ENCODE data around the gene BRD9. TPM values are rescaled to one million over a fixed set of nuclear protein-coding genes. Genes with fewer than 3 reads are reported as not detected.

The BRD9 gene
- total and polyA plus RNA-seq, 9 of the 15 experiments (the other 6 are each of a cell fraction or from before 2014, with no cell fraction given) = 2.4 to 68.7 (median 44.9) TPM

GRCh38 chr5:819078-819477, 73.5 kb downstream of the BRD9 start (continued):
- TF ChIP-seq, protein P1, sequence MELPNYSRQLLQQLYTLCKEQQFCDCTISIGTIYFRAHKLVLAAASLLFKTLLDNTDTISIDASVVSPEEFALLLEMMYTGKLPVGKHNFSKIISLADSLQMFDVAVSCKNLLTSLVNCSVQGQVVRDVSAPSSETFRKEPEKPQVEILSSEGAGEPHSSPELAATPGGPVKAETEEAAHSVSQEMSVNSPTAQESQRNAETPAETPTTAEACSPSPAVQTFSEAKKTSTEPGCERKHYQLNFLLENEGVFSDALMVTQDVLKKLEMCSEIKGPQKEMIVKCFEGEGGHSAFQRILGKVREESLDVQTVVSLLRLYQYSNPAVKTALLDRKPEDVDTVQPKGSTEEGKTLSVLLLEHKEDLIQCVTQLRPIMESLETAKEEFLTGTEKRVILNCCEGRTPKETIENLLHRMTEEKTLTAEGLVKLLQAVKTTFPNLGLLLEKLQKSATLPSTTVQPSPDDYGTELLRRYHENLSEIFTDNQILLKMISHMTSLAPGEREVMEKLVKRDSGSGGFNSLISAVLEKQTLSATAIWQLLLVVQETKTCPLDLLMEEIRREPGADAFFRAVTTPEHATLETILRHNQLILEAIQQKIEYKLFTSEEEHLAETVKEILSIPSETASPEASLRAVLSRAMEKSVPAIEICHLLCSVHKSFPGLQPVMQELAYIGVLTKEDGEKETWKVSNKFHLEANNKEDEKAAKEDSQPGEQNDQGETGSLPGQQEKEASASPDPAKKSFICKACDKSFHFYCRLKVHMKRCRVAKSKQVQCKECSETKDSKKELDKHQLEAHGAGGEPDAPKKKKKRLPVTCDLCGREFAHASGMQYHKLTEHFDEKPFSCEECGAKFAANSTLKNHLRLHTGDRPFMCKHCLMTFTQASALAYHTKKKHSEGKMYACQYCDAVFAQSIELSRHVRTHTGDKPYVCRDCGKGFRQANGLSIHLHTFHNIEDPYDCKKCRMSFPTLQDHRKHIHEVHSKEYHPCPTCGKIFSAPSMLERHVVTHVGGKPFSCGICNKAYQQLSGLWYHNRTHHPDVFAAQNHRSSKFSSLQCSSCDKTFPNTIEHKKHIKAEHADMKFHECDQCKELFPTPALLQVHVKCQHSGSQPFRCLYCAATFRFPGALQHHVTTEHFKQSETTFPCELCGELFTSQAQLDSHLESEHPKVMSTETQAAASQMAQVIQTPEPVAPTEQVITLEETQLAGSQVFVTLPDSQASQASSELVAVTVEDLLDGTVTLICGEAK (IDR thresholded peaks at IDR 0.05) = no peak
- TF ChIP-seq, protein P1 (CRISPR knock-in tag; IDR thresholded peaks at IDR 0.05) = no peak
- TF ChIP-seq SPI1 (IDR thresholded peaks at IDR 0.05; ENCODE audit: borderline replicate concordance, low read depth, low read length) (no peak), ZNF445 (CRISPR knock-in tag; IDR thresholded peaks at IDR 0.05; ENCODE audit: low read depth) (no peak), SMARCB1 (IDR thresholded peaks at IDR 0.05; ENCODE audit: insufficient read length, low read depth) (no peak), ZBTB17 (CRISPR knock-in tag; IDR thresholded peaks at IDR 0.05) (no peak), DPF2 (IDR thresholded peaks at IDR 0.05) (no peak), ZFPM2 (CRISPR knock-in tag; IDR thresholded peaks at IDR 0.05) (no peak)
- TF ChIP-seq, protein P2, sequence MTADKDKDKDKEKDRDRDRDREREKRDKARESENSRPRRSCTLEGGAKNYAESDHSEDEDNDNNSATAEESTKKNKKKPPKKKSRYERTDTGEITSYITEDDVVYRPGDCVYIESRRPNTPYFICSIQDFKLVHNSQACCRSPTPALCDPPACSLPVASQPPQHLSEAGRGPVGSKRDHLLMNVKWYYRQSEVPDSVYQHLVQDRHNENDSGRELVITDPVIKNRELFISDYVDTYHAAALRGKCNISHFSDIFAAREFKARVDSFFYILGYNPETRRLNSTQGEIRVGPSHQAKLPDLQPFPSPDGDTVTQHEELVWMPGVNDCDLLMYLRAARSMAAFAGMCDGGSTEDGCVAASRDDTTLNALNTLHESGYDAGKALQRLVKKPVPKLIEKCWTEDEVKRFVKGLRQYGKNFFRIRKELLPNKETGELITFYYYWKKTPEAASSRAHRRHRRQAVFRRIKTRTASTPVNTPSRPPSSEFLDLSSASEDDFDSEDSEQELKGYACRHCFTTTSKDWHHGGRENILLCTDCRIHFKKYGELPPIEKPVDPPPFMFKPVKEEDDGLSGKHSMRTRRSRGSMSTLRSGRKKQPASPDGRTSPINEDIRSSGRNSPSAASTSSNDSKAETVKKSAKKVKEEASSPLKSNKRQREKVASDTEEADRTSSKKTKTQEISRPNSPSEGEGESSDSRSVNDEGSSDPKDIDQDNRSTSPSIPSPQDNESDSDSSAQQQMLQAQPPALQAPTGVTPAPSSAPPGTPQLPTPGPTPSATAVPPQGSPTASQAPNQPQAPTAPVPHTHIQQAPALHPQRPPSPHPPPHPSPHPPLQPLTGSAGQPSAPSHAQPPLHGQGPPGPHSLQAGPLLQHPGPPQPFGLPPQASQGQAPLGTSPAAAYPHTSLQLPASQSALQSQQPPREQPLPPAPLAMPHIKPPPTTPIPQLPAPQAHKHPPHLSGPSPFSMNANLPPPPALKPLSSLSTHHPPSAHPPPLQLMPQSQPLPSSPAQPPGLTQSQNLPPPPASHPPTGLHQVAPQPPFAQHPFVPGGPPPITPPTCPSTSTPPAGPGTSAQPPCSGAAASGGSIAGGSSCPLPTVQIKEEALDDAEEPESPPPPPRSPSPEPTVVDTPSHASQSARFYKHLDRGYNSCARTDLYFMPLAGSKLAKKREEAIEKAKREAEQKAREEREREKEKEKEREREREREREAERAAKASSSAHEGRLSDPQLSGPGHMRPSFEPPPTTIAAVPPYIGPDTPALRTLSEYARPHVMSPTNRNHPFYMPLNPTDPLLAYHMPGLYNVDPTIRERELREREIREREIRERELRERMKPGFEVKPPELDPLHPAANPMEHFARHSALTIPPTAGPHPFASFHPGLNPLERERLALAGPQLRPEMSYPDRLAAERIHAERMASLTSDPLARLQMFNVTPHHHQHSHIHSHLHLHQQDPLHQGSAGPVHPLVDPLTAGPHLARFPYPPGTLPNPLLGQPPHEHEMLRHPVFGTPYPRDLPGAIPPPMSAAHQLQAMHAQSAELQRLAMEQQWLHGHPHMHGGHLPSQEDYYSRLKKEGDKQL (CRISPR knock-in tag; IDR thresholded peaks at IDR 0.05; ENCODE audit: borderline replicate concordance) = no peak

Data from K562 (cell line).